Neural cell (in vitro differentiated cells): ENCODE data around the gene FANCI. TPM values are rescaled to one million over a fixed set of nuclear protein-coding genes. Genes with fewer than 3 reads are reported as not detected.

Source experiments
- H2AFZ ChIP-seq: fragments of 200-600, 300-800 bp; sonication (generic), shearing (Covaris generic); 2 replicates; pipeline ENCODE4 v1.6.0; 2014; ENCODE audit warnings: low read depth, mild to moderate bottlenecking, antibody characterized with exemption, low read length, moderate library complexity
- H3F3A ChIP-seq: fragments of 200-600 bp; shearing (Covaris generic); 2 replicates; pipeline ENCODE4 v1.6.1; 2016; ENCODE audit warnings: mild to moderate bottlenecking, moderate library complexity, mixed read lengths, antibody characterized with exemption, low read length; ENCODE audit not compliant: insufficient read depth, poor library complexity, severe bottlenecking
- H3K27ac ChIP-seq: fragments of 200-600, 300-800 bp; sonication (generic), shearing (Covaris generic); 2 replicates; pipeline ENCODE4 v1.5.1; 2014; ENCODE audit warnings: mild to moderate bottlenecking, low read length, moderate library complexity
- H3K27me3 ChIP-seq: fragments of 300-800, 200-600 bp; sonication (generic), shearing (Covaris generic); 2 replicates; pipeline ENCODE4 v1.6.0; 2014; ENCODE audit warnings: mild to moderate bottlenecking, low read depth, low read length, moderate library complexity; ENCODE audit not compliant: insufficient read depth
- H3K36me3 ChIP-seq: fragments of 300-800, 200-600 bp; sonication (generic), shearing (Covaris generic); 2 replicates; pipeline ENCODE4 v1.5.1; 2014; ENCODE audit warnings: mild to moderate bottlenecking, antibody characterized with exemption, low read length, moderate library complexity; ENCODE audit not compliant: insufficient read depth
- H3K4me2 ChIP-seq: fragments of 300-800, 200-600 bp; sonication (generic), shearing (Covaris generic); 2 replicates; pipeline ENCODE4 v1.6.0; 2014; ENCODE audit warnings: mild to moderate bottlenecking, low read length
- H3K4me3 ChIP-seq: fragments of 300-800, 200-600 bp; sonication (generic), shearing (Covaris generic); 2 replicates; pipeline ENCODE4 v1.5.1; 2014; ENCODE audit warnings: mild to moderate bottlenecking, low read length, moderate library complexity
- H3K79me2 ChIP-seq: fragments of 200-600 bp; shearing (Covaris generic); replicated peaks from 2 replicates; pipeline ENCODE4 v1.6.0; 2014; ENCODE audit warnings: mild to moderate bottlenecking, low read length, moderate library complexity; ENCODE audit not compliant: insufficient read depth
- H3K9ac ChIP-seq: fragments of 300-800, 200-600 bp; sonication (generic), shearing (Covaris generic); 2 replicates; pipeline ENCODE4 v1.6.1; 2016; ENCODE audit warnings: mild to moderate bottlenecking, low read length, mixed read lengths
- H3K9me2 ChIP-seq: fragments of 200-600 bp; shearing (Covaris generic); 2 replicates; pipeline ENCODE4 v1.6.1; 2016; ENCODE audit warnings: mild to moderate bottlenecking, low read length, mixed read lengths; ENCODE audit not compliant: insufficient read depth
- H3K9me3 ChIP-seq: fragments of 200-600, 300-800 bp; sonication (generic), shearing (Covaris generic); 2 replicates; pipeline ENCODE4 v1.6.1; 2016; ENCODE audit warnings: mild to moderate bottlenecking, mixed run types, low read length, moderate library complexity, mixed read lengths
- H4K20me1 ChIP-seq: fragments of 200-600 bp; shearing (Covaris generic); 2 replicates; pipeline ENCODE4 v1.6.1; 2016; ENCODE audit warnings: mild to moderate bottlenecking, mixed run types; ENCODE audit not compliant: insufficient read depth
- CTCF ChIP-seq: fragments of 450-650 bp; IDR thresholded peaks from 2 replicates; pipeline ENCODE4 v1.5.1; 2014; ENCODE audit warnings: antibody characterized with exemption, mild to moderate bottlenecking, moderate library complexity; ENCODE audit not compliant: poor library complexity, severe bottlenecking
- EP300 ChIP-seq: fragments of 450-650 bp; conservative IDR thresholded peaks from 2 replicates; pipeline ENCODE4 v1.6.1; 2014; ENCODE audit warnings: antibody characterized with exemption, mild to moderate bottlenecking, moderate library complexity; ENCODE audit not compliant: poor library complexity, severe bottlenecking
- EZH2 ChIP-seq: fragments of 200-600, 300-800 bp; shearing (Covaris generic), sonication (generic); IDR thresholded peaks from 2 replicates; pipeline ENCODE4 v1.6.1; 2014; ENCODE audit warnings: antibody characterized with exemption, low read length, borderline replicate concordance, mild to moderate bottlenecking; ENCODE audit not compliant: insufficient read depth, poor library complexity, severe bottlenecking
- MXI1 ChIP-seq: fragments of 450-650 bp; conservative IDR thresholded peaks from 2 replicates; pipeline ENCODE4 v1.6.1; 2014; ENCODE audit warnings: antibody characterized with exemption, mild to moderate bottlenecking; ENCODE audit not compliant: poor library complexity, severe bottlenecking
- POLR2AphosphoS5 ChIP-seq: IDR thresholded peaks from 2 replicates; pipeline ENCODE4 v1.6.1; 2012
- RAD21 ChIP-seq: fragments of 450-650 bp; conservative IDR thresholded peaks from 2 replicates; pipeline ENCODE4 v1.6.1; 2014; ENCODE audit warnings: antibody characterized with exemption, mild to moderate bottlenecking, moderate library complexity
- REST ChIP-seq: IDR thresholded peaks from 2 replicates; pipeline ENCODE4 v1.6.1; 2012; ENCODE audit warnings: borderline replicate concordance
- SMC3 ChIP-seq: fragments of 450-650 bp; conservative IDR thresholded peaks from 2 replicates; pipeline ENCODE4 v1.6.1; 2014; ENCODE audit warnings: antibody characterized with exemption, mild to moderate bottlenecking, moderate library complexity; ENCODE audit not compliant: poor library complexity
- polyA plus RNA-seq: library from polyadenylated mRNA; depleted of rRNA; stranded (reverse); fragments of >200 nt; gene quantifications from 2 replicates; pipeline ENCODE4 v1.2.3, GENCODE V29; 2014

The FANCI gene
- polyA plus RNA-seq, 1 donor from 2014 or later: 5.4 TPM

DNA sequence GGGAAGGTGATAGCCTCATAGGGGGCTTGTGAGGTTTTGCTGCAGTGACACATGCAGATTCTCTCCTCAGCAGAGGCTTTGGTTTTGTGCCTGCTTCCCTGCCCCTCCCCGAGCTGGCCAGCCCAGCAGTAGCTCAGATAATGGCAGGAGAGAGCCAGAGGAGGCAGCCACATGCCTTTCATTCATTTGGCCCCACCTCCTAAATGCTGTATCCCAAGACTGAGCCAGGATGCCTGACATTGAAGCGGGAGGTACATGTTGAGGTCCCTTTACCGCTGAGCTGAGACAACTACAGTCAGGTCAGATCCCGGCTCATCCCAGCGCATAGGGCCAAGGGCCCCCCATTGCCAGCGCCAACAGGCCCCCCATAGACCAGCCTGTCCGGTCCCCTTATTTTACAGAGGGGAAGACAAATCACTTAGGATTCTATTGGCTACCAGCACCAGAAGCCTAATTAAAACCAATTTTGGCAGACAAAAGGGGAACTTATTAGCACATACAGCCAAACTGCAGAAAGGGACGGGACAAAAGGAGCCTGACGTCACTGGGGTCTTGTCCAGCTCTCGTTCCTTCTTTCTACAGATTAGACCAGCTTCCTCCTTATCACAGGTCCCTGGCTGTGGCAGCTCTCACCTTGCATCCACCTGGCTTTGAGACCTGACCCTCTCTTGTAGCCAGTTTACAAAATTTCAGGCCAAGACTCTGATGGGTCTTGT lies 102.9 kb downstream of the FANCI start:
- H3K4me3 ChIP-seq: no peak overlapping the region
- H3K9me3 ChIP-seq: no peaks in the 10 kb centered on the region
- H3K27me3 ChIP-seq: no peaks in the 10 kb centered on the region
- H3K9me2 ChIP-seq: no peaks in the 10 kb centered on the region
- H3F3A ChIP-seq: no peaks in the 10 kb centered on the region
- no peak overlapping the region for H3K27ac ChIP-seq
- H3K79me2 ChIP-seq: no peaks in the 10 kb centered on the region
- no peaks in the 10 kb centered on the region for H3K36me3 ChIP-seq
- no peak overlapping the region for H2AFZ ChIP-seq
- no peak for TF ChIP-seq EP300
- TF ChIP-seq MXI1: no peak
- TF ChIP-seq REST: no peak
- no peak for TF ChIP-seq EZH2
- no peak for TF ChIP-seq SMC3
- no peak for TF ChIP-seq CTCF
- no peak for TF ChIP-seq POLR2AphosphoS5
- no peaks in the 10 kb centered on the region for H4K20me1 ChIP-seq
- H3K4me2 ChIP-seq: no peak overlapping the region
- H3K9ac ChIP-seq: no peak overlapping the region

DNA sequence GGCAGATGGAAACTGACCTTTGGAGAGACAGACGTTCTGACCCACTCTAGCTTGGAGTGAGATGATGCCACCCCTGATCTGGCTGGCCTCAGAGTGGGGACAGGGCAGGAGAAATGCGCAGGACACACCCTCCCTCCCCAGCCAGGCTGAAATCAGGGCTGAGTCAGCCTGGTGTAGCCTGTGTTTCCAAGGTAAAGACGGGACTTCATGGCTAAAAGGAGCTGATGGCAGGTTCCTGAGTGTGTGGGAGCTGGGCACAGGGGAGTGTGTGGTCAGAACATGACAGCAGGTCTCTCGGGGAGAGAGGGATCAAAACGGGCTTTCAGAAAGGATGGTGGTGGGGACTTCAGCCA lies 105.4 kb downstream of the FANCI start:
- Histone ChIP-seq H3K27ac (no peak overlapping the region), H2AFZ (no peak overlapping the region), H3K9me2 (no peaks in the 10 kb centered on the region), H3F3A (no peaks in the 10 kb centered on the region), H3K4me3 (no peak overlapping the region), H3K4me2 (no peak overlapping the region), H3K9ac (no peak overlapping the region), H4K20me1 (no peaks in the 10 kb centered on the region), H3K9me3 (no peaks in the 10 kb centered on the region), H3K27me3 (no peaks in the 10 kb centered on the region), H3K79me2 (no peaks in the 10 kb centered on the region), H3K36me3 (no peaks in the 10 kb centered on the region)
- TF ChIP-seq SMC3 (no peak), EP300 (no peak), POLR2AphosphoS5 (no peak), CTCF (no peak), RAD21 (no peak)
